PC-9 (cell line): ENCODE results near the gene NCDN. TPM values are rescaled to one million over a fixed set of nuclear protein-coding genes. Genes with fewer than 3 reads are reported as not detected.

Experiments used
- BruUV-seq: library from RNA; stranded (reverse); fragments of 400-500 nt; replicated peaks from 2 replicates; lab custom pipeline; 2021; lab: Mats Ljungman, UMichigan
- CTCF ChIA-PET: fragments of 300-600 bp; sonication (Branson Sonifier 250); formaldehyde crosslinking; loops from one replicate; lab custom pipeline; 2022; ENCODE audit warnings: antibody characterized with exemption; lab: Charles Lee
- POLR2A ChIA-PET: fragments of 300-600 bp; sonication (Branson Sonifier 250); formaldehyde crosslinking; loops from one replicate; lab custom pipeline; 2022; ENCODE audit warnings: antibody characterized with exemption; ENCODE audit not compliant: unreplicated experiment; lab: Charles Lee
- DNase-seq, 2 experiments: peaks; one replicate each; pipeline versions ENCODE4 v3.0.0 to v3.0.0-alpha.2; 2015 to 2022; ENCODE audit warnings: mixed read lengths in 1 of 2
- H2AFZ ChIP-seq: fragments of 200-600 bp; sonication (generic); 2 replicates; pipeline ENCODE4 v1.8.1; 2017; ENCODE audit warnings: antibody characterized with exemption
- H3F3A ChIP-seq: fragments of 200-600 bp; sonication (generic); 2 replicates; pipeline ENCODE4 v1.8.1; 2017; ENCODE audit warnings: antibody characterized with exemption, mild to moderate bottlenecking, low read depth; ENCODE audit not compliant: insufficient read depth
- H3K27ac ChIP-seq: fragments of 200-600 bp; sonication (generic); 2 replicates; pipeline ENCODE4 v1.6.1; 2016; ENCODE audit warnings: mixed run types
- H3K27me3 ChIP-seq: fragments of 200-600 bp; sonication (generic); 2 replicates; pipeline ENCODE4 v1.6.1; 2016; ENCODE audit warnings: low read depth, mixed run types; ENCODE audit not compliant: insufficient read depth
- H3K36me3 ChIP-seq: fragments of 200-600 bp; sonication (generic); 2 replicates; pipeline ENCODE4 v1.6.1; 2016; ENCODE audit warnings: low read depth, mixed run types
- H3K4me1 ChIP-seq: fragments of 200-600 bp; sonication (generic); replicated peaks from 2 replicates; pipeline ENCODE4 v1.6.1; 2016; ENCODE audit warnings: mixed run types; ENCODE audit not compliant: insufficient read depth
- H3K4me2 ChIP-seq: fragments of 200-600 bp; sonication (generic); 2 replicates; pipeline ENCODE4 v1.6.1; 2017; ENCODE audit warnings: mixed run types
- H3K4me3 ChIP-seq: fragments of 200-600 bp; sonication (generic); 2 replicates; pipeline ENCODE4 v1.6.1; 2016; ENCODE audit warnings: mixed run types
- H3K79me2 ChIP-seq: fragments of 200-600 bp; sonication (generic); 2 replicates; pipeline ENCODE4 v1.6.1; 2017; ENCODE audit warnings: low read depth, mixed run types
- H3K9me2 ChIP-seq: fragments of 200-600 bp; sonication (generic); 2 replicates; pipeline ENCODE4 v1.8.1; 2017; ENCODE audit warnings: mild to moderate bottlenecking; ENCODE audit not compliant: insufficient read depth
- H3K9me3 ChIP-seq: fragments of 200-600 bp; sonication (generic); 2 replicates; pipeline ENCODE4 v1.8.1; 2016; ENCODE audit warnings: low read depth; ENCODE audit not compliant: insufficient read depth
- H4K20me1 ChIP-seq: fragments of 200-600 bp; sonication (generic); 2 replicates; pipeline ENCODE4 v1.8.1; 2017; ENCODE audit not compliant: insufficient read depth
- CTCF ChIP-seq: fragments of 200-600 bp; sonication (generic); conservative IDR thresholded peaks from 2 replicates; pipeline ENCODE4 v1.6.1; 2017; ENCODE audit warnings: mixed run types, antibody characterized with exemption, mild to moderate bottlenecking, moderate library complexity
- EZH2 ChIP-seq: fragments of 200-600 bp; sonication (generic); IDR thresholded peaks from 2 replicates; pipeline ENCODE4 v1.8.0; 2017; ENCODE audit warnings: antibody characterized with exemption, low read depth
- intact Hi-C: fragments of 100-400 bp; cut with micrococcal nuclease; formaldehyde crosslinking; loops from one replicate; pipeline ENCODE4 v1.10.0; 2022; ENCODE audit not compliant: unreplicated experiment
- total RNA-seq: library from RNA; stranded (reverse); gene quantifications from 2 replicates; pipeline ENCODE4 v1.2.3, GENCODE V29; 2021

Gene NCDN
- total RNA-seq, 1 experiment from 2014 or later: 26.6 TPM

- intact Hi-C loops: no loop called here
- H3K4me1 ChIP-seq: no peaks in the 10 kb centered on the region; the same call in 1 of the 2 replicates
- CTCF ChIA-PET: no interaction called here
- H3K27me3 ChIP-seq: no peaks in the 10 kb centered on the region
- H3K4me3 ChIP-seq: no peak overlapping the region
- H4K20me1 ChIP-seq: no peaks in the 10 kb centered on the region
- no peak overlapping the region for H2AFZ ChIP-seq
- H3K27ac ChIP-seq: no peak overlapping the region
- 0 out of 2 replicates have a peak, but pooled peaks cover 4% of the 10 kb centered on the region for H3F3A ChIP-seq
- no TSS peak for BruUV-seq
- no peaks in the 10 kb centered on the region for H3K9me3 ChIP-seq
- H3K4me2 ChIP-seq: no peak overlapping the region
- DNase-seq: no peak
- no peaks in the 10 kb centered on the region for H3K36me3 ChIP-seq
- POLR2A ChIA-PET: no interaction called here
- no peaks in the 10 kb centered on the region for H3K9me2 ChIP-seq
- H3K79me2 ChIP-seq: no peaks in the 10 kb centered on the region
- TF ChIP-seq EZH2 (no peak), CTCF (no peak)
Observed at GRCh38 chr1:35572296-35572695, 14.7 kb downstream of the NCDN start.

- Histone ChIP-seq H3K9me2 (no peaks in the 10 kb centered on the region), H4K20me1 (no peaks in the 10 kb centered on the region), H3K4me3 (peak within 1 kb of the TSS; percentile 24; the same call in 1 of the 2 replicates), H3K4me1 (no peaks in the 10 kb centered on the region; the same call in 1 of the 2 replicates), H3F3A (0 out of 2 replicates have a peak, but pooled peaks cover 4% of the 10 kb centered on the region), H3K27ac (no peak within 1 kb of the TSS), H3K27me3 (no peaks in the 10 kb centered on the region), H3K4me2 (peak within 1 kb of the TSS; percentile 31; the same call in 1 of the 2 replicates), H2AFZ (no peak within 1 kb of the TSS), H3K79me2 (no peaks in the 10 kb centered on the region), H3K9me3 (no peaks in the 10 kb centered on the region), H3K36me3 (no peaks in the 10 kb centered on the region)
- DNase-seq: peak in 1 of 2 experiments; percentile 64
- ChIA-PET POLR2A (interaction anchor here (0.6 kb wide), 2 partner anchors 9 to 60 kb away, joined by 3 read pairs; no protein-coding TSS in a partner anchor), CTCF (interaction anchor here (0.6 kb wide), 1 partner anchor 155 kb away, joined by 3 read pairs; no protein-coding TSS in a partner anchor)
- TF ChIP-seq CTCF (no peak), EZH2 (no peak)
- BruUV-seq: no TSS peak
- intact Hi-C loops: no loop called here
Observed at GRCh38 chr1:35573198-35574124, 15.9 kb downstream of the NCDN start, which contains the start of gene TFAP2E. TFAP2E (plus strand) TSS chr1:35573314; CDS start chr1:35573578, 264 bp downstream.

- Histone ChIP-seq H3K27ac (no peak overlapping the region), H3K9me3 (no peaks in the 10 kb centered on the region), H3K79me2 (no peaks in the 10 kb centered on the region), H3K36me3 (no peaks in the 10 kb centered on the region), H3K4me1 (no peaks in the 10 kb centered on the region; the same call in 1 of the 2 replicates), H3F3A (0 out of 2 replicates have a peak, but pooled peaks cover 4% of the 10 kb centered on the region), H2AFZ (no peak overlapping the region), H3K9me2 (no peaks in the 10 kb centered on the region), H4K20me1 (no peaks in the 10 kb centered on the region), H3K4me2 (no peak overlapping the region), H3K27me3 (no peaks in the 10 kb centered on the region), H3K4me3 (no peak overlapping the region)
- intact Hi-C loops: no loop called here
- DNase-seq: no peak
- no TSS peak for BruUV-seq
- ChIA-PET CTCF (no interaction called here), POLR2A (no interaction called here)
- TF ChIP-seq EZH2 (no peak), CTCF (no peak)
Observed at GRCh38 chr1:35574125-35574654, 16.6 kb downstream of the NCDN start.
